Activated T-helper 2 cell treated with anti-CD3 and anti-CD28 coated beads, Interferon-gamma antibody, Interleukin-2, Interleukin-4, amounts not matched to agents 10 μg/mL and 5 μg/mL and 100 μg/mL, durations not matched to agents 14 hours and 24 hours and 36 hours (primary cell): ENCODE data around the gene UNC45B. TPM values are rescaled to one million over a fixed set of nuclear protein-coding genes. Genes with fewer than 3 reads are reported as not detected.
"Not testable (repeated sequence)": the region's sequence is repeated elsewhere in the genome, so short reads cannot be mapped to it uniquely, and the experiment has no call there.

Source experiments
- DNase-seq: peaks from one replicate; pipeline ENCODE4 v3.0.0; 2021; ENCODE audit warnings: low spot score
- H3K27ac Mint-ChIP-seq: one replicate; pipeline ENCODE4 v1.8.0; 2021; ENCODE audit warnings: mixed read lengths
- H3K27me3 Mint-ChIP-seq: one replicate; pipeline ENCODE4 v1.8.0; 2021; ENCODE audit warnings: low read depth, mixed read lengths
- H3K36me3 Mint-ChIP-seq: one replicate; pipeline ENCODE4 v1.8.0; 2021; ENCODE audit warnings: low read depth, mixed read lengths
- H3K4me1 Mint-ChIP-seq: one replicate; pipeline ENCODE4 v1.8.0; 2021; ENCODE audit warnings: low read depth, mixed read lengths
- H3K4me3 Mint-ChIP-seq: one replicate; pipeline ENCODE4 v1.8.0; 2021; ENCODE audit warnings: low read depth, mild to moderate bottlenecking, moderate library complexity, mixed read lengths
- H3K9me3 Mint-ChIP-seq: one replicate; pipeline ENCODE4 v1.8.0; 2021; ENCODE audit warnings: mixed read lengths
- intact Hi-C: fragments of 100-400 bp; cut with micrococcal nuclease; formaldehyde crosslinking; loops from one replicate; pipeline ENCODE4 v1.15.1; 2023
- total RNA-seq: library from RNA; stranded (reverse); gene quantifications from 2 replicates; pipeline ENCODE4 v1.2.3, GENCODE V29; 2022

UNC45B gene
- total RNA-seq, 1 donor from 2014 or later, result not detected

DNA sequence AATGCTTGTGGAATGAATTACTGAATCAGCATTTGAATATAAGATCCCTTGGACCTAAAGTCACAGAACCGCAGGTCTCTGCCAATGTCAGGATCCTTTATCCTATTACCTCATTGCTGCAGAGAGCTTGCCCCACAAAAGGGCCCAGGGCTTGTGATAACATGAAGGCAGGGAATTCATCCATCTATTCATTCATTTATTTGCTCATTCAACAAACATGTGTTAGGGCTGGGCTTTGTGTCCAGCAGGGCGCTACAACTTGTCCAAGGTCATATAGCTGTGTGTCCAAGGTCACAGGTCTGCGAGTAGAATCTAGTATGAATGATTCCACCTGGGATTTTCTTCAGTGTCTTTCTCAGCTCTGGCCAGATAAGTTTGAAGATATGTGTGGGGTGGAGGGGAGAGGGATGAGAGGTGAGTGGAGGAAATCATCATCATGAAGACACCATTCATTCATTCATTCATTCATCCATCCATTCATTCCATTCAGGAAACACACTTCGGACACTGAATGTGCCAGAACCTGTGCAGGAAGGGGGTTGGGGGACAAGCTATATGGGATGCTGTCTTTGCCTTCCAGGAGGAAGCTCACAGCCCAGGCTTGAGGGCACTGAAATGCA is 1.3 kb upstream of the UNC45B start:
- Mint-ChIP-seq H3K27me3 (peaks cover 1% of the 10 kb centered on the region), H3K36me3 (peaks cover 3% of the 10 kb centered on the region), H3K4me3 (no peak overlapping the region), H3K9me3 (no peaks in the 10 kb centered on the region), H3K27ac (no peak overlapping the region), H3K4me1 (peaks cover 5% of the 10 kb centered on the region)
- intact Hi-C loops, result no loop called here
- no peak for DNase-seq

DNA sequence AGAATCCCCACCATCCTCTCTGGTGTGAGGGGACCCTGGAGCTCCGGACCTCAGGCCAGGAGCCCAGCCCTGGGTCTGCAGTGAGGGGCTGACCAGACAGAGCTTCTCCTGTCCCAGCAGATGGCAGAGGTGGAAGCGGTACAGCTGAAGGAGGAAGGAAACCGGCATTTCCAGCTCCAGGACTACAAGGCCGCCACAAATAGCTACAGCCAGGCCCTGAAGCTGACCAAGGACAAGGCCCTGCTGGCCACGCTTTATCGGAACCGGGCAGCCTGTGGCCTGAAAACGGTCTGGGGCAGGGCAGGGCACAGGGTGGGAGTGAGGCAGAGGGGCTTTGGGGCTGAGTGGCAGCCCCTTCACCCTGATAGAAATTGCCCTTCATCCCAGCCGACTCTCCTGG is 527 bp downstream of the UNC45B start:
- Mint-ChIP-seq H3K36me3 (no peaks in the 10 kb centered on the region), H3K27ac (no peak overlapping the region), H3K4me3 (no peak overlapping the region), H3K27me3 (peaks cover 10% of the 10 kb centered on the region), H3K9me3 (no peaks in the 10 kb centered on the region), H3K4me1 (peaks cover 1% of the 10 kb centered on the region)
- intact Hi-C loops, result no loop called here
- DNase-seq, result no peak

DNA sequence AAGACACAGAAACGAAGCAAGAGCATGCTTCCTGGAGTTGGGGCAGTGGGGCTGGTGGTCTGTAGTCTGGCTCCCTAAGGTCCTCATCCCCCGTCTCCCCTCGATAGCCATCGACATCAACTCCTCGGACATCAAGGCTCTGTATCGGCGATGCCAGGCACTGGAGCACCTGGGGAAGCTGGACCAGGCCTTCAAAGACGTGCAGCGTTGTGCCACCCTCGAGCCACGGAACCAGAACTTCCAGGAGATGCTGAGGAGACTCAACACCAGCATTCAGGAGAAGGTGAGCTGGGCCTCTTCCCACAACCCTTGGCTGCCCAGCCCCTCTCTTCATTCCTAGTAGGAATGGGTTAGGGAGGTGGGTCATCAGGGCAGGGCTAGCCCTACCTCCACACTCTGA is 2.3 kb downstream of the UNC45B start:
- intact Hi-C loops, result no loop called here
- no peak overlapping the region for H3K4me3 Mint-ChIP-seq
- H3K36me3 Mint-ChIP-seq, result no peaks in the 10 kb centered on the region
- no peak for DNase-seq
- no peaks in the 10 kb centered on the region for H3K9me3 Mint-ChIP-seq
- no peak overlapping the region for H3K27ac Mint-ChIP-seq
- peaks cover 17% of the 10 kb centered on the region for H3K27me3 Mint-ChIP-seq
- H3K4me1 Mint-ChIP-seq, result no peaks in the 10 kb centered on the region

DNA sequence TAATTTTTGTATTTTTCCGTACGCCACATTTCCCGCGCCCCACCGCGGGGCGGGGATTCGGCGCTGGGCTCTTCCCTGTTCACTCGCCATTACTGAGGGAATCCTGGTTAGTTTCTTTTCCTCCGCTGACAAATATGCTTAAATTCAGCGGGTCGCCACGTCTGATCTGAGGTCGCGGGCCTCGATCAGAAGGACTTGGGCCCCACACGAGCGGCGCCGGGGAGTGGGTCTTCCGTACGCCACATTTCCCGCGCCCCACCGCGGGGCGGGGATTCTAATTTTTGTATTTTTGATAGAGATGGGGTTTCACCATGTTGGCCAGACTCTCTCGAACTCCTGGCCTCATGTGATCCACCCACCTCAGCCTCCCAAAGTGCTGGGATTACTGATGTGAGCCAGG is 3.5 kb downstream of the UNC45B start:
- DNase-seq, H3K9me3 Mint-ChIP-seq, H3K4me3 Mint-ChIP-seq, H3K4me1 Mint-ChIP-seq, H3K36me3 Mint-ChIP-seq, H3K27ac Mint-ChIP-seq, intact Hi-C loops: not testable (repeated sequence)
- H3K27me3 Mint-ChIP-seq, result peaks cover 20% of the 10 kb centered on the region

DNA sequence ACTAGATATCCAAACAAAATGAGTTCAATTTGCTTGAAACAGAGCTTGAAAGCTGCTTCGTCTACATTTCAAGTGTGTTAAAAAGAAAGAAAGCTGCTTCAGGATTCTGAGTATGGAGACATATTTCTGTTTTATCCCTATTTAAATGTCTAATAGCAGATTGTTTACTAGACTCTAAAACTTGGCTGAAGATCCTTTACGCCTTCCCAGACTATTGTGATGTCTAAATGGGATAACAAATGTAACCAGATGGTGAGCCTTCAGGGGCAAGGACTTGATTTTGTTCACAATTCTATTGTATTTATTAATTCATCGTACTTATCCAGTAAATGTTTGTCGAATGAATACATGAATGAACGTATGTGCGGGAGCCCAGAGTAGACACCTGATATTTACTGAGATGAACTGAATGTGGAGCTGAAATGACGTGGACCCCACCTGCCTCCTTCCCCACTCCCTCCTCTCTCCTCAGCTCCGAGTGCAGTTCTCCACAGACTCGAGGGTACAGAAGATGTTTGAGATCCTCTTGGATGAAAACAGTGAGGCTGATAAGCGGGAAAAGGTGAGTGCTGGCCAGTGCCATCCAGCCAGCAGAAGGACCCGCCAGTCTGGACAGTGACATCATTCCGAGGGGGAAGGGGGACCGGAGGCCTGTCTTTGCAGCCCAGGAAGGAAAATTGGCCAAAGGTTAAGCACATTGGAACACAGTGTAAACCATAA is 5.0 kb downstream of the UNC45B start:
- H3K9me3 Mint-ChIP-seq, result no peaks in the 10 kb centered on the region
- peaks cover 4% of the 10 kb centered on the region for H3K4me1 Mint-ChIP-seq
- H3K27me3 Mint-ChIP-seq, result peaks cover 20% of the 10 kb centered on the region
- DNase-seq, result no peak
- no peak overlapping the region for H3K4me3 Mint-ChIP-seq
- intact Hi-C loops, result no loop called here
- H3K27ac Mint-ChIP-seq, result no peak overlapping the region
- H3K36me3 Mint-ChIP-seq, result no peaks in the 10 kb centered on the region

DNA sequence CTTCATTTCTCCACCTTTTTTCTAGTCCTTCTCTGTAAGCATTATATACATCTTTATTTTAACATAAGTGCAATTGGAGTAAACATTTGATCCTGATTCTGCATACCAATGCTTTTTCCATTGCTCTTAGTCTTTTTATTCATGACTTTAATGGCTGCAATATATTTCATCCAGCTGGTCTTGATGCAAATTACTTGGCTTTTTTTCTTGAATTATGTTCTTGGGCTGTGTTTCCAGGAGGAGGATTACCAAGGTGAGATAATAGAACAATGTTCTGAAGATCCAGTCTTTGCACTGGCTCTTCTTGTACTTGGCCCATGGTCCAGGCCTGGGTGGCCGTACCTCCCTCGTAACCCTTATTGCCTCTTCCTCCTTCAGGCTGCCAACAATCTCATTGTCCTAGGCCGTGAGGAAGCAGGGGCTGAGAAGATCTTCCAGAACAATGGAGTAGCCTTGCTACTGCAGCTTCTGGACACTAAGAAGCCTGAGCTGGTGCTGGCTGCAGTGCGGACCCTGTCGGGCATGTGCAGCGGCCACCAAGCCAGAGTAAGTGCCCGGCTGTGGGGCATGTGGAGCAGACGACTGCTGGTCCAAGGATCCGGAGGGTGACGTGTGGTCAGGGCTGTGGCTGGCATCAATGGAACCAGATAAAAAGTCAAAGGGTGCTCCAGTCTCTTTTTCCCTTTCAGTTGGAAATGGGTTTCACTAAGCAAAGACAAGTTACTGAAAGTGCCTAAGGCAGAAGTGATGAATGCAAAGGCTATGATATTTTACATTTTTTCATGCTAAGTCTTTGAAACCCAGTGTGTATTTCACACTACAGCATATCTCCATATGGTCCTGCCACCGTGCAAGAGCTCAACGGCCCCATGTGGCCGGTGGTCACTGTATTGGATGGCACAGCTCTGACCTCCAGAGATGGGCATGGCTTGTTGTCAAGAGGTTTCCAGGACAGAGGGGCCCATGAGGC is 6.9 kb downstream of the UNC45B start:
- Mint-ChIP-seq H3K4me3 (no peak overlapping the region), H3K9me3 (no peaks in the 10 kb centered on the region), H3K27me3 (peaks cover 20% of the 10 kb centered on the region), H3K36me3 (no peaks in the 10 kb centered on the region), H3K4me1 (peaks cover 4% of the 10 kb centered on the region), H3K27ac (no peak overlapping the region)
- intact Hi-C loops, result no loop called here
- DNase-seq, result no peak

DNA sequence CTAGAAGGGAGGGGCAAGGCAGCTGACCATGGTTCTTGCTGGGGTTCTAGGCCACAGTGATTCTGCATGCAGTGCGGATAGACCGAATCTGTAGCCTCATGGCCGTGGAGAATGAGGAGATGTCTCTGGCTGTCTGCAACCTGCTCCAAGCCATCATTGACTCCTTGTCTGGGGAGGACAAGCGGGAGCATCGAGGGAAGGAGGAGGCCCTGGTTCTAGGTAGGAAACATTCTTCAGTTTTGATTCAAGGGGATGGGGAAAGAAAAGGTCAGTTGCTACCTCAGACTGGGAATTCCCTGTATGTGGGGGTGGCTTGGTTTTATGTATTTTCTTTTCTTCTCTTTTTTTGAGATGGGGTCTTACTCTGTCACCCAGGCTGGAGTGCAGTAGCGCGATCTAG is 7.6 kb downstream of the UNC45B start:
- intact Hi-C loops, result no loop called here
- Mint-ChIP-seq H3K4me1 (peaks cover 7% of the 10 kb centered on the region), H3K27me3 (peaks cover 20% of the 10 kb centered on the region), H3K9me3 (no peaks in the 10 kb centered on the region), H3K4me3 (no peak overlapping the region), H3K27ac (no peak overlapping the region), H3K36me3 (no peaks in the 10 kb centered on the region)
- DNase-seq, result no peak

DNA sequence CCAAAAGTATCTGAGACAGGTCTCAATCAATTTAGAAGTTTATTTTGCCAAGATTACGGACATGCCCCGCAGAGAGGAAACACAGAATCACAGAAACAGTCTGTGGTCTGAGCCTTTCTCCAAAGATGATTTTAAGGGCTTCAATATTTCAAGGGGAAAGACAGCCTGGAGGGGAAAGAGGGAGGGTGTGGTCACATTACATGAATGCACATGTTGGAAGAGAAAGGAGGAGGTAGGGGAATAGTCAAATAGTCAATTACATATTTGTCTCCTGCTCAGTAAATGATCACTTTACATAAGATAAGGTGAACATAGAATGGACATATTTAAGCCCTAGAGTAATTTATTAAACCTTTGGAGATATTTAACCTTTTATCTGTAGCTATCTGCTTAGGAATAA is 12.3 kb downstream of the UNC45B start:
- H3K27ac Mint-ChIP-seq, result no peak overlapping the region
- no peaks in the 10 kb centered on the region for H3K36me3 Mint-ChIP-seq
- intact Hi-C loops, result loop anchor here (10.0 kb wide), 1 partner anchor 585 kb away; no protein-coding TSS in a partner anchor
- H3K9me3 Mint-ChIP-seq, result peaks cover 4% of the 10 kb centered on the region
- H3K4me1 Mint-ChIP-seq, result peaks cover 27% of the 10 kb centered on the region
- H3K27me3 Mint-ChIP-seq, result peaks cover 3% of the 10 kb centered on the region
- no peak for DNase-seq
- H3K4me3 Mint-ChIP-seq, result no peak overlapping the region

DNA sequence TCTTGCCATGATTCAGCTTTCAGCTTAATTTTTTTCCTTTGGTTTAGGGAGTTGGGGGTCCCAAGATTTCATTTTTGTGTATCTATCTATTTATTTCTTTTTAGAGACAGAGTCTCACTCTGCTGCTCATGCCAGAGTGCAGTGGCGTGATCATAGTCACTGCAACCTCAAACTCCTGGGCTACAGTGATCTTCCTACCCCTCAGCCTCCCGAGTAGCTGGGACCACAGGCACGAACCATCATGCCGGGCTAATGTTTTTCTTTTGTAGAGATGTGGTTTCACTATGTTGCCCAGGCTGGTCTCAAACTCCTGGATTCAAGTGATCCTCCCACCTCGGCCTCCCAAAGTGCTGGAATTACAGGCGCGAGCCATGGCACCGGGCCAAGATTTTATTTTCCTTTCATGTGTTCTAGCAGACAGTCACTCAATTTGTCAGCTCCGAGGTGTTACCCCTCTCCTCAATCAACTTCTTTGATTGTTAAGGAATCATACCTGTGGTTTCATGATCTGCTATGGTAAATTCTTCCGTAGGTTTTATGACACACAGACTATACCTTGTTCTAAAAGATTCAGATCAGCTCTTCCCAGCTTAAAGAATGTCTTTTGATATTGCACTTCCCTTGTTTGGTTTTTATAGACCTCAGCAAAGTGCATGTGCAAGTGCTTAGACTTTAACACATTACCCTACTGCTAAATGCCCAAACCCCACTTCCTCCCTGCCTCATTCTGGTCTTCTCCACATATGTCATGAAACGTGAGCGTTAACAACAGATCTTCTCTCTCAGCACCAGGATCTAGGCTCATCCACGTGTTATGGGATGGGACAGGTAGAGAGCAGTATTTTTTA is 13.0 kb downstream of the UNC45B start:
- Mint-ChIP-seq H3K4me3 (no peak overlapping the region), H3K27me3 (peaks cover 3% of the 10 kb centered on the region), H3K27ac (no peak overlapping the region), H3K9me3 (peaks cover 4% of the 10 kb centered on the region), H3K36me3 (no peaks in the 10 kb centered on the region), H3K4me1 (peaks cover 30% of the 10 kb centered on the region)
- DNase-seq, result no peak
- intact Hi-C loops, result loop anchor here (10.0 kb wide), 1 partner anchor 584 kb away; no protein-coding TSS in a partner anchor

DNA sequence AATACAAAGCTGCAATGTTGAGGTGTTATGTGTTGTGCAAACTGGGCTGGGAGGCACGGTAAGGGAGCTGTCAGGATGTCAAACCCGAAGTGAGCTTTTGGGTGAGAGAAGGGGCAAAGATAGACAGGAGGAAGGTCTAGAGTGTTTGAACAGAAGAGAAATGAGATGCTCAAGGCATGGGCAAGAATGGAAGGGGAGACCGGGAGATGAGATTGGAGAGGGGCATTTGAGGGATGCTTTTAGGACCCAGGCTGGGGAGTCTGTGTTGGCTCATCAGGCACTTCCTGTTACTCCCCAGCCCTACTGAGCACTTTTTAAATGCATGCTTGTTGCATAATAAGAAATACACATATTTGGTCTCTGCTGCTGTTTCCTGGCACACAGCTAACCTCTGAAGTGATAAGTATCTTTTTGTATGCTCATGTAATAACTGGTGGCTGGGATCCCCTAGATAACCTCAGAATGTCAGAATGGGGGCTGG is 13.7 kb downstream of the UNC45B start:
- DNase-seq, result peak; percentile 18
- intact Hi-C loops, result loop anchor here (10.0 kb wide), 1 partner anchor 583 kb away; no protein-coding TSS in a partner anchor

DNA sequence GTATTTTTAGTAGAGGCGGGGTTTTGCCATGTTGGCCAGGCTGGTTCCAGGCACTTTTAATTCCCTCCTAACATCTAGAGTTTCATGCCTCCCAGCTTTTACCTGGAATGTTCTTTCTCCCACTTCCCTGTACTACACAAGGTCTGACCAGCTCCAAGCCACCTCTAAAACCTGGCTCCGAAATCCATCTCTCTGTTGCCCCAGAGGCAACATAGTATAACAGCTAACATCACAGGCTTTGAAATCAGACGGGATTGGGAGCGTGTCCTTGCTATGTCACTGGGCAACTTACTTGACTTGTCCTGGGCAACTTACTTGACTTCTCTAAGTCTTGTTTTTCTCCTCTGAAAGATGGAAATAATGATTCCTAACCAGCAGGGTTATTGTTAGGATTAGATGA is 15.1 kb downstream of the UNC45B start:
- Mint-ChIP-seq H3K27ac (no peak overlapping the region), H3K27me3 (no peaks in the 10 kb centered on the region), H3K4me3 (no peak overlapping the region), H3K4me1 (peaks cover 26% of the 10 kb centered on the region), H3K36me3 (no peaks in the 10 kb centered on the region), H3K9me3 (peaks cover 4% of the 10 kb centered on the region)
- no peak for DNase-seq
- intact Hi-C loops, result loop anchor here (10.0 kb wide), 1 partner anchor 582 kb away; no protein-coding TSS in a partner anchor

More for the DNA sequence above, 13.7 kb downstream of the UNC45B start:
- Mint-ChIP-seq H3K27ac (peak overlapping the region; percentile 13), H3K4me1 (peaks cover 26% of the 10 kb centered on the region), H3K4me3 (peak overlapping the region; percentile 10), H3K27me3 (no peaks in the 10 kb centered on the region), H3K36me3 (no peaks in the 10 kb centered on the region), H3K9me3 (peaks cover 4% of the 10 kb centered on the region)

DNA sequence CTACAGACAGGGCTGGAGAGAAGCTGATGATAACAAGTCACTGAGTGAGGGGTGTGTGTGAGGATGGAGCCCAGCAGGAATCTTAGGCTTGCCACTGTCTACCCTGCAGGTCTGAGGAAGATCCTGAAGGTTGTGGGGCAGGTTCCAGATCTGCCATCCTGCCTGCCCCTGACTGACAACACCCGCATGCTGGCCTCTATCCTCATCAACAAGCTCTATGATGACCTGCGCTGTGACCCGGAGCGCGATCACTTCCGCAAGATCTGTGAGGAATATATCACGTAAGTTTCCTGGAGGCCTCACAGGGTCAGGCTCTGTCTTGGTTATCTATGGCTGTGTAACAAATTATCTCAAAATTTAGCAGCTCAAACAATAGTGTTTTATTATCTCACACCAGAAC is 16.3 kb downstream of the UNC45B start:
- no peak overlapping the region for H3K27ac Mint-ChIP-seq
- DNase-seq, result no peak
- H3K4me1 Mint-ChIP-seq, result peaks cover 26% of the 10 kb centered on the region
- H3K36me3 Mint-ChIP-seq, result no peaks in the 10 kb centered on the region
- intact Hi-C loops, result loop anchor here (10.0 kb wide), 1 partner anchor 581 kb away; no protein-coding TSS in a partner anchor
- no peak overlapping the region for H3K4me3 Mint-ChIP-seq
- H3K9me3 Mint-ChIP-seq, result peaks cover 4% of the 10 kb centered on the region
- H3K27me3 Mint-ChIP-seq, result no peaks in the 10 kb centered on the region
